Ectodermal cell (in vitro differentiated cells): ENCODE data around the gene ZNF747.

Experiments used
- H3K27ac ChIP-seq: 2 replicates; pipeline ENCODE4 v1.7.0; 2013; ENCODE audit warnings: mild to moderate bottlenecking, low read depth, low read length; ENCODE audit not compliant: insufficient read depth, poor library complexity, severe bottlenecking
- H3K27me3 ChIP-seq: 2 replicates; pipeline ENCODE4 v1.7.0; 2013; ENCODE audit warnings: mild to moderate bottlenecking, low read length; ENCODE audit not compliant: insufficient read depth, control insufficient read depth, poor library complexity, severe bottlenecking
- H3K36me3 ChIP-seq: one replicate; pipeline ENCODE4 v1.7.0; 2013; ENCODE audit warnings: low read length; ENCODE audit not compliant: control insufficient read depth, insufficient read depth
- H3K4me1 ChIP-seq: one replicate; pipeline ENCODE4 v1.7.0; 2013; ENCODE audit warnings: low read length; ENCODE audit not compliant: control insufficient read depth, insufficient read depth
- H3K4me3 ChIP-seq: 2 replicates; pipeline ENCODE4 v1.7.0; 2013; ENCODE audit warnings: low read depth, low read length, control low read depth; ENCODE audit not compliant: insufficient read depth
- H3K9me3 ChIP-seq: 2 replicates; pipeline ENCODE4 v1.7.0; 2013; ENCODE audit warnings: mild to moderate bottlenecking, low read length, moderate library complexity; ENCODE audit not compliant: control insufficient read depth
- WGBS, 2 experiments: methylation state at CpG; one replicate each; pipeline ENCODE4 v1.1.7; 2013; ENCODE audit warnings: missing lambda C conversion rate in 2 of 2; 5-methylcytosine and 5-hydroxymethylcytosine counted together

ZNF747 gene

DNA sequence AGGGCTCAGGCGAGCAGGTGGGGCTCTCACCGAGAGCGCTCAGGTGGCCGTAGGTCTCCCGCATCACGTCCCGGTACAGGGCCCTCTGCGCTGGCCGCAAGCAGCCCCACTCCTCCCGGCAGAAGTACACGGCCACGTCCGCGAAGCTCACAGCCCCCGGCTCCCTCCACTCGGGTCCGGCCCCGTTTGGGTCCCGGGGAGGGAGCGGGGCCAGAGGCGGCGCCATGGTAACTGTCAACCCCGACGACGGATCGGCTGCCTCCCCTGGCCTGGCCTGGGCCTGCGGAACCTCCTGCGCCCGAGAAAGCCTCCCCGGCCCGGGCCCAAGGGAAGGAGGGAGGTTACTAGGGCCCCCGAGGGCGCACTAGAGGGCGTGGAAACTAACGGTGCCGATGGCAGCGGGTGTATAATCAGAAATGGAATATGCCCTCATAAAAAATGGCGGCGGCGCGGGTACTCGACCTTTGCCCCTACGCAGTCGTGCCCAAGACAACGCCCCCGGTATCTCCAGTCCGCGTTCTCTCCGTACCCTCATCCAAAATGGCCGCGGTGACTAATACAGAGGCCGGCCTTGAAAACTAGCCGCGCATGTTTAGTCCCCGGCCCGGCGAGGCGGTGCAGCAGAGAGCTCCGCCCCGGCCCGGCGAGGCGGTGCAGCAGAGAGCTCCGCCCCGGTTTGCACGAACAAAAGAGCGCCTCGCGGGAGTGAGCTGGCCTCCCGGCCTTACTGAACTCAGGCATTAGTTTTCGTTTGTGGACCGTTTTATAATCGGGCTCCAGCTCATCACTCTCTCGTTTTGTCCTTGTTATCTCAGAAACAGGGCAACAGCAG is 23.5 kb upstream of the ZNF747 start, which contains the start of gene ZNF764:
TSS of gene ZNF764 (minus strand) at position 418 of the 832 bp plus-strand sequence. CDS start at position 226, 192 bp downstream.
- no peaks in the 10 kb centered on the region for H3K27me3 ChIP-seq
- peaks cover 5% of the 10 kb centered on the region for H3K4me1 ChIP-seq
- peak within 1 kb of the TSS; percentile 86 for H3K27ac ChIP-seq
- H3K9me3 ChIP-seq = no peaks in the 10 kb centered on the region
- H3K36me3 ChIP-seq = peaks cover 7% of the 10 kb centered on the region
- 1% methylated on average over 74 of the region's 74 CpGs for WGBS, 2 experiments
- H3K4me3 ChIP-seq = peak within 1 kb of the TSS; percentile 81

DNA sequence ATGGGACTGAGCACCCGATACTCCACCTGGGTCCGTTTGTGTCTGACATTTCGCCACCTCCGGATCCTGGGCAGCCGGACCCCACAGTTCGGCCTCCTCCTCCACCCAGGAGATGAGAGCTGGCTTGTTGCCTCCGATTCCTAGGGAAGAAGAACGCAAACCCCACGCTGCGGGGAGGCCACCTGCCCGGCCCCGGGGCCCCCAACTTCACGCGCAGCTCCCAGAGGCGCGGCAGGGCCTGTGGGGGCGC is 23.0 kb upstream of the ZNF747 start:
- peaks cover 5% of the 10 kb centered on the region for H3K4me1 ChIP-seq
- H3K4me3 ChIP-seq = peak overlapping the region; percentile 81
- H3K9me3 ChIP-seq = no peaks in the 10 kb centered on the region
- 2 to 3% methylated on average over 17 of the region's 17 CpGs for WGBS, 2 experiments
- peak overlapping the region; percentile 86 for H3K27ac ChIP-seq
- H3K27me3 ChIP-seq = no peaks in the 10 kb centered on the region
- peaks cover 7% of the 10 kb centered on the region for H3K36me3 ChIP-seq

- Histone ChIP-seq H3K27me3 (no peaks in the 10 kb centered on the region), H3K36me3 (peaks cover 7% of the 10 kb centered on the region), H3K4me3 (no peak overlapping the region), H3K9me3 (no peaks in the 10 kb centered on the region), H3K27ac (no peak overlapping the region), H3K4me1 (peaks cover 5% of the 10 kb centered on the region)
- WGBS, 2 experiments = 82 to 86% methylated on average over 10 of the region's 10 CpGs
These were observed 21.4 kb upstream of the ZNF747 start for GRCh38 chr16:30556125-30556473.

- H3K36me3 ChIP-seq = peaks cover 7% of the 10 kb centered on the region
- WGBS, 2 experiments = 95 to 96% methylated on average over 69 of the region's 69 CpGs
These were observed 20.9 kb upstream of the ZNF747 start for GRCh38 chr16:30555315-30556124.

GRCh38 chr16:30554557-30555314 is 20.1 kb upstream of the ZNF747 start:
- peaks cover 7% of the 10 kb centered on the region for H3K36me3 ChIP-seq
- H3K9me3 ChIP-seq = no peaks in the 10 kb centered on the region
- H3K4me1 ChIP-seq = peaks cover 5% of the 10 kb centered on the region
- H3K4me3 ChIP-seq = no peak overlapping the region
- no peaks in the 10 kb centered on the region for H3K27me3 ChIP-seq
- 96 to 97% methylated on average over 18 of the region's 18 CpGs for WGBS, 2 experiments
- H3K27ac ChIP-seq = no peak overlapping the region

More at GRCh38 chr16:30555315-30556124, 20.9 kb upstream of the ZNF747 start:
- Histone ChIP-seq H3K9me3 (no peaks in the 10 kb centered on the region), H3K27me3 (no peaks in the 10 kb centered on the region), H3K27ac (no peak overlapping the region), H3K4me3 (no peak overlapping the region), H3K4me1 (peaks cover 5% of the 10 kb centered on the region)

DNA sequence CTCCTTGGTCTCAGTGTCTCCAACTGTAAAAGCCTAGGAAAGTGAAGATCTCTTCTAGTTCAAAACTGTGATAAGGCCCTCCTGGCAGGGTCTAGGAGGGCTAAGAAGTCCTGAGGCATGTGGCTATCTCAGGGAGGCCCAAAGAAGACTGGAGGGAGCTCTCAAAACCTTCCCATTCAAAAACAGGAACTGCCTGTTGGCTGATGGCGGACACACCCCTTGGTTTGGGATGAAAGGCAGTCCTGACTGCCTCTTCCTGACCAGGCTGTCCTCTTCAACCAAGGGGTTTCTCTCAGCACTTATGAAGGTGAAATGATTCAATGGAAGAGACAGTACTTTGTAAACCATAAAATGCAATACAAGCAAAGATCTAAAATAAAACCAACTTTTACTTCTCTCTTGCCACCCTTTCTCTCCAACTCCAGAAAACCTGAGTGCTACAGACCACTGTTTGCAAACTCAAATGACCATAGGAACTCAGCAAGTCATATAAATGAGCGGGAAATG is 18.8 kb upstream of the ZNF747 start:
- Histone ChIP-seq H3K27me3 (no peaks in the 10 kb centered on the region), H3K36me3 (peaks cover 7% of the 10 kb centered on the region), H3K27ac (no peak overlapping the region), H3K4me3 (no peak overlapping the region), H3K4me1 (no peaks in the 10 kb centered on the region), H3K9me3 (no peaks in the 10 kb centered on the region)
- 91 to 93% methylated on average over 2 of the region's 2 CpGs for WGBS, 2 experiments

DNA sequence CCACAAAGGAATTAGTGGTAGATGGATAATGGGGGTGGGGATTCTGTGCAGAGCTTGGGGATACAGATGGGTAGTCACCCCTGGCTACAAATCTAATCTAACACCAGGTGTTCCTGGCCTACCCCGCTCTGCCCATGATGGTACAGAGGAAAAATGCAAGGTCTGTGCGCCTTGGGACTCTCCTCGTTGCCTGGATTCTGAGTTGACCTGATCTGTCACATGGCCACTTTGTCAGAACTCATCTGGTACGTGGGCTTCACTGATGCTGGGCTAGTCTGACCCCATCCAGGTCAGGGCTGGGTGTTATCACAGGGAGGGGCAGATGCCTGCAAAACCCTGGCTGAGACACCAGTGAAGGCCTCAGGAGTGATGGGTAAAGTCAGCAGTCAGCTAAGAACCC is 18.3 kb upstream of the ZNF747 start:
- Histone ChIP-seq H3K27me3 (no peaks in the 10 kb centered on the region), H3K4me3 (no peak overlapping the region), H3K36me3 (peaks cover 7% of the 10 kb centered on the region), H3K9me3 (no peaks in the 10 kb centered on the region), H3K27ac (no peak overlapping the region), H3K4me1 (no peaks in the 10 kb centered on the region)
- WGBS, 2 experiments = 93 to 94% methylated on average over 4 of the region's 4 CpGs

- 90 to 95% methylated on average over 3 of the region's 3 CpGs for WGBS, 2 experiments
- peaks cover 7% of the 10 kb centered on the region for H3K36me3 ChIP-seq
- no peak overlapping the region for H3K27ac ChIP-seq
- no peaks in the 10 kb centered on the region for H3K9me3 ChIP-seq
- H3K27me3 ChIP-seq = no peaks in the 10 kb centered on the region
- H3K4me1 ChIP-seq = no peaks in the 10 kb centered on the region
- H3K4me3 ChIP-seq = no peak overlapping the region
These were observed 17.1 kb upstream of the ZNF747 start for GRCh38 chr16:30551781-30552180.

- Histone ChIP-seq H3K27me3 (no peaks in the 10 kb centered on the region), H3K27ac (no peak overlapping the region), H3K36me3 (no peaks in the 10 kb centered on the region), H3K9me3 (no peaks in the 10 kb centered on the region), H3K4me1 (peaks cover 11% of the 10 kb centered on the region), H3K4me3 (no peak overlapping the region)
- WGBS, 2 experiments = 76 to 86% methylated on average over 8 of the region's 8 CpGs
These were observed 14.0 kb upstream of the ZNF747 start for GRCh38 chr16:30548416-30549253.
